Nephron progenitor cell (in vitro differentiated cells): ENCODE data around the gene PC.

Experiments
- DNase-seq: peaks from one replicate; pipeline ENCODE4 v3.0.0; 2021
- H3K27ac Mint-ChIP-seq: 2 replicates; pipeline ENCODE4 v1.8.0; 2021; ENCODE audit warnings: mild to moderate bottlenecking, moderate library complexity, mixed read lengths
- H3K27me3 Mint-ChIP-seq: 2 replicates; pipeline ENCODE4 v1.8.0; 2021; ENCODE audit warnings: mild to moderate bottlenecking, low read depth, mixed read lengths; ENCODE audit not compliant: poor library complexity
- H3K36me3 Mint-ChIP-seq: 2 replicates; pipeline ENCODE4 v1.8.0; 2021; ENCODE audit warnings: low read depth, mixed read lengths
- H3K4me1 Mint-ChIP-seq: 2 replicates; pipeline ENCODE4 v1.8.0; 2021; ENCODE audit warnings: mixed read lengths
- H3K4me3 Mint-ChIP-seq: 2 replicates; pipeline ENCODE4 v1.8.0; 2021; ENCODE audit warnings: mild to moderate bottlenecking, moderate library complexity, mixed read lengths
- H3K9me3 Mint-ChIP-seq: 2 replicates; pipeline ENCODE4 v1.8.0; 2021; ENCODE audit warnings: mild to moderate bottlenecking, moderate library complexity, mixed read lengths
- TF ChIP-seq, protein P1 (sequence below): fragments of 200-600 bp; sonication (generic); IDR thresholded peaks from 2 replicates; pipeline ENCODE4 v1.5.0; 2021; ENCODE audit warnings: antibody characterized with exemption

The PC gene

GRCh38 chr11:66891851-66892660 is 66.1 kb downstream of the PC start:
- Mint-ChIP-seq H3K4me3 (peak overlapping the region; percentile 2), H3K36me3 (peaks cover 5% of the 10 kb centered on the region), H3K4me1 (peaks cover 64% of the 10 kb centered on the region), H3K9me3 (peaks cover 4% of the 10 kb centered on the region), H3K27me3 (peaks cover 4% of the 10 kb centered on the region), H3K27ac (peak overlapping the region; percentile 93)
- TF ChIP-seq, protein P1, sequence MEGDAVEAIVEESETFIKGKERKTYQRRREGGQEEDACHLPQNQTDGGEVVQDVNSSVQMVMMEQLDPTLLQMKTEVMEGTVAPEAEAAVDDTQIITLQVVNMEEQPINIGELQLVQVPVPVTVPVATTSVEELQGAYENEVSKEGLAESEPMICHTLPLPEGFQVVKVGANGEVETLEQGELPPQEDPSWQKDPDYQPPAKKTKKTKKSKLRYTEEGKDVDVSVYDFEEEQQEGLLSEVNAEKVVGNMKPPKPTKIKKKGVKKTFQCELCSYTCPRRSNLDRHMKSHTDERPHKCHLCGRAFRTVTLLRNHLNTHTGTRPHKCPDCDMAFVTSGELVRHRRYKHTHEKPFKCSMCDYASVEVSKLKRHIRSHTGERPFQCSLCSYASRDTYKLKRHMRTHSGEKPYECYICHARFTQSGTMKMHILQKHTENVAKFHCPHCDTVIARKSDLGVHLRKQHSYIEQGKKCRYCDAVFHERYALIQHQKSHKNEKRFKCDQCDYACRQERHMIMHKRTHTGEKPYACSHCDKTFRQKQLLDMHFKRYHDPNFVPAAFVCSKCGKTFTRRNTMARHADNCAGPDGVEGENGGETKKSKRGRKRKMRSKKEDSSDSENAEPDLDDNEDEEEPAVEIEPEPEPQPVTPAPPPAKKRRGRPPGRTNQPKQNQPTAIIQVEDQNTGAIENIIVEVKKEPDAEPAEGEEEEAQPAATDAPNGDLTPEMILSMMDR, result no peak
- no peak for DNase-seq

DNA sequence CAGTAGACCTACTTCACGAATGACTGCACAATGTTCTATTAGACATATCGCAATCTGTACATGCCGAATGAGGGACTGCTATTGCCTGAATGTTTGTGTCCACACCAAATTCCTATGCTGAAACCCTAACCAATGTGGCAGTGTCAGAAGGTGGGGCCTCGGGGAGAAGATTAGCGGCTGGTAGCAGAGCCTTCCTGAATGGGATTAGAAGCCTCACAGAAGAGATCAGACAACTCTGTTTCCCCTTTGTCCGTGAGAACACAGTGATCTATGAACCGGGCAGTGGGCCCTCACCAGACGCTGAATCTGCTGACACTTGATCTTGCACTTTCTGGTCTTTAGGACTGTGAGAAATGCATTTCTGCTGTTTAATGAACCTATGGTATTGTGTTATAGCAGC is 68.2 kb downstream of the PC start:
- peak overlapping the region; percentile 62 for H3K27ac Mint-ChIP-seq
- DNase-seq, result no peak
- peak overlapping the region; percentile 24 for H3K4me3 Mint-ChIP-seq
- H3K36me3 Mint-ChIP-seq, result peaks cover 9% of the 10 kb centered on the region
- peaks cover 71% of the 10 kb centered on the region for H3K4me1 Mint-ChIP-seq
- H3K27me3 Mint-ChIP-seq, result peaks cover 5% of the 10 kb centered on the region
- H3K9me3 Mint-ChIP-seq, result no peaks in the 10 kb centered on the region
- TF ChIP-seq, protein P1, result no peak

DNA sequence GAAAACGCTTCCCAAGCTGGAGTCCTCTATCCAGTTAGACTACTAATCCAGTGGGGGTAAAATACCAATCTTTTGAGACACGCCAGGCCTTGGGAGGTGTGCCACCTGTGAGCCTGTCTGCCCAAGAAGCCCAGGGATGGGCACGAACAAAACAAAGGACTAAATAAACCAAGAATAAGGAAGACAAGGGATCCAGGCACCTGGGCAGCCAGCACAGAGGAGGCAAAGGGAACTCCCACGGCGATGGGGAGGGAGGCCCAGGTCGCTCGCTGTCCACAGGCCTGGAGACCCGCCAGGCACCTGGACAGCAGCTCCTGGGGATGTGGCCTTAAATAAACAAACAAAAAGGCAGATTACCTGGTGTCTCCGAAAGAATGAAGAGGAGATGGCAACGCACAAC is 69.9 kb downstream of the PC start:
- H3K27me3 Mint-ChIP-seq, result peaks cover 8% of the 10 kb centered on the region
- no peak for DNase-seq
- H3K36me3 Mint-ChIP-seq, result peaks cover 9% of the 10 kb centered on the region
- H3K9me3 Mint-ChIP-seq, result no peaks in the 10 kb centered on the region
- H3K4me1 Mint-ChIP-seq, result peaks cover 64% of the 10 kb centered on the region
- no peak overlapping the region for H3K4me3 Mint-ChIP-seq
- no peak overlapping the region for H3K27ac Mint-ChIP-seq
- TF ChIP-seq, protein P1, result no peak

- H3K4me3 Mint-ChIP-seq, result no peak overlapping the region
- no peak for DNase-seq
- no peak overlapping the region for H3K27ac Mint-ChIP-seq
- no peaks in the 10 kb centered on the region for H3K9me3 Mint-ChIP-seq
- TF ChIP-seq, protein P1, result no peak
- H3K36me3 Mint-ChIP-seq, result peaks cover 9% of the 10 kb centered on the region
- peaks cover 64% of the 10 kb centered on the region for H3K4me1 Mint-ChIP-seq
- peaks cover 8% of the 10 kb centered on the region for H3K27me3 Mint-ChIP-seq
Observed at GRCh38 chr11:66887526-66887925, 70.7 kb downstream of the PC start.

- H3K27ac Mint-ChIP-seq, result no peak overlapping the region
- H3K27me3 Mint-ChIP-seq, result peaks cover 8% of the 10 kb centered on the region
- peaks cover 64% of the 10 kb centered on the region for H3K4me1 Mint-ChIP-seq
- peaks cover 6% of the 10 kb centered on the region for H3K36me3 Mint-ChIP-seq
- DNase-seq, result no peak
- H3K4me3 Mint-ChIP-seq, result no peak overlapping the region
- TF ChIP-seq, protein P1, result no peak
- no peaks in the 10 kb centered on the region for H3K9me3 Mint-ChIP-seq
Observed at GRCh38 chr11:66886671-66887221, 71.4 kb downstream of the PC start.
